ENCODE results near the gene TMEM87A.

- no peak for TF ChIP-seq CTCF (IDR thresholded peaks at IDR 0.05 in 8 of 11, conservative IDR thresholded peaks at IDR 0.05 in 3 of 11)
- peak in 1 of 3 donors; percentile 22 for TF ChIP-seq POLR2A (IDR thresholded peaks at IDR 0.05)
- peak; percentile 88 to 95 (median 93) for TF ChIP-seq POLR2AphosphoS5 (IDR thresholded peaks at IDR 0.05)
Measured at GRCh38 chr15:42207674-42208579, 65.3 kb downstream of the TMEM87A start, which contains the start of gene VPS39.

Measured in spleen (tissue), 7 donors.